PC-9 (cell line): ENCODE measurements around the gene LARP4B. TPM values are rescaled to one million over a fixed set of nuclear protein-coding genes. Genes with fewer than 3 reads are reported as not detected.
"Not testable (repeated sequence)": the region's sequence is repeated elsewhere in the genome, so short reads cannot be mapped to it uniquely, and the experiment has no call there.

Experiments used
- BruUV-seq: library from RNA; stranded (reverse); fragments of 400-500 nt; replicated peaks from 2 replicates; lab custom pipeline; 2021; lab: Mats Ljungman, UMichigan
- CTCF ChIA-PET: fragments of 300-600 bp; sonication (Branson Sonifier 250); formaldehyde crosslinking; loops from one replicate; lab custom pipeline; 2022; ENCODE audit warnings: antibody characterized with exemption; lab: Charles Lee
- POLR2A ChIA-PET: fragments of 300-600 bp; sonication (Branson Sonifier 250); formaldehyde crosslinking; loops from one replicate; lab custom pipeline; 2022; ENCODE audit warnings: antibody characterized with exemption; ENCODE audit not compliant: unreplicated experiment; lab: Charles Lee
- DNase-seq, 2 experiments: peaks; one replicate each; pipeline versions ENCODE4 v3.0.0 to v3.0.0-alpha.2; 2015 to 2022; ENCODE audit warnings: mixed read lengths in 1 of 2
- H2AFZ ChIP-seq: fragments of 200-600 bp; sonication (generic); 2 replicates; pipeline ENCODE4 v1.8.1; 2017; ENCODE audit warnings: antibody characterized with exemption
- H3F3A ChIP-seq: fragments of 200-600 bp; sonication (generic); 2 replicates; pipeline ENCODE4 v1.8.1; 2017; ENCODE audit warnings: antibody characterized with exemption, mild to moderate bottlenecking, low read depth; ENCODE audit not compliant: insufficient read depth
- H3K27ac ChIP-seq: fragments of 200-600 bp; sonication (generic); 2 replicates; pipeline ENCODE4 v1.6.1; 2016; ENCODE audit warnings: mixed run types
- H3K27me3 ChIP-seq: fragments of 200-600 bp; sonication (generic); 2 replicates; pipeline ENCODE4 v1.6.1; 2016; ENCODE audit warnings: low read depth, mixed run types; ENCODE audit not compliant: insufficient read depth
- H3K36me3 ChIP-seq: fragments of 200-600 bp; sonication (generic); 2 replicates; pipeline ENCODE4 v1.6.1; 2016; ENCODE audit warnings: low read depth, mixed run types
- H3K4me1 ChIP-seq: fragments of 200-600 bp; sonication (generic); replicated peaks from 2 replicates; pipeline ENCODE4 v1.6.1; 2016; ENCODE audit warnings: mixed run types; ENCODE audit not compliant: insufficient read depth
- H3K4me2 ChIP-seq: fragments of 200-600 bp; sonication (generic); 2 replicates; pipeline ENCODE4 v1.6.1; 2017; ENCODE audit warnings: mixed run types
- H3K4me3 ChIP-seq: fragments of 200-600 bp; sonication (generic); 2 replicates; pipeline ENCODE4 v1.6.1; 2016; ENCODE audit warnings: mixed run types
- H3K79me2 ChIP-seq: fragments of 200-600 bp; sonication (generic); 2 replicates; pipeline ENCODE4 v1.6.1; 2017; ENCODE audit warnings: low read depth, mixed run types
- H3K9me2 ChIP-seq: fragments of 200-600 bp; sonication (generic); 2 replicates; pipeline ENCODE4 v1.8.1; 2017; ENCODE audit warnings: mild to moderate bottlenecking; ENCODE audit not compliant: insufficient read depth
- H3K9me3 ChIP-seq: fragments of 200-600 bp; sonication (generic); 2 replicates; pipeline ENCODE4 v1.8.1; 2016; ENCODE audit warnings: low read depth; ENCODE audit not compliant: insufficient read depth
- H4K20me1 ChIP-seq: fragments of 200-600 bp; sonication (generic); 2 replicates; pipeline ENCODE4 v1.8.1; 2017; ENCODE audit not compliant: insufficient read depth
- CTCF ChIP-seq: fragments of 200-600 bp; sonication (generic); conservative IDR thresholded peaks from 2 replicates; pipeline ENCODE4 v1.6.1; 2017; ENCODE audit warnings: mixed run types, antibody characterized with exemption, mild to moderate bottlenecking, moderate library complexity
- EZH2 ChIP-seq: fragments of 200-600 bp; sonication (generic); IDR thresholded peaks from 2 replicates; pipeline ENCODE4 v1.8.0; 2017; ENCODE audit warnings: antibody characterized with exemption, low read depth
- intact Hi-C: fragments of 100-400 bp; cut with micrococcal nuclease; formaldehyde crosslinking; loops from one replicate; pipeline ENCODE4 v1.10.0; 2022; ENCODE audit not compliant: unreplicated experiment
- total RNA-seq: library from RNA; stranded (reverse); gene quantifications from 2 replicates; pipeline ENCODE4 v1.2.3, GENCODE V29; 2021

LARP4B gene
- total RNA-seq, 1 experiment from 2014 or later, result 93.4 TPM

GRCh38 chr10:770975-771374 lies 160.5 kb downstream of the LARP4B start:
- H2AFZ ChIP-seq, result no peak overlapping the region
- DNase-seq, result no peak
- CTCF ChIA-PET, result no interaction called here
- no peaks in the 10 kb centered on the region for H3K9me3 ChIP-seq
- TF ChIP-seq CTCF (no peak), EZH2 (no peak)
- no peak overlapping the region for H3K27ac ChIP-seq
- peaks cover 34% of the 10 kb centered on the region for H3K27me3 ChIP-seq
- no peaks in the 10 kb centered on the region for H3K4me1 ChIP-seq
- H3F3A ChIP-seq, result no peaks in the 10 kb centered on the region
- POLR2A ChIA-PET, result interaction anchor here (0.7 kb wide), 1 partner anchor 183 kb away, joined by 8 read pairs; no protein-coding TSS in a partner anchor
- no peaks in the 10 kb centered on the region for H3K36me3 ChIP-seq
- BruUV-seq, result no TSS peak
- H4K20me1 ChIP-seq, result no peaks in the 10 kb centered on the region
- H3K4me3 ChIP-seq, result no peak overlapping the region
- H3K4me2 ChIP-seq, result no peak overlapping the region
- H3K79me2 ChIP-seq, result no peaks in the 10 kb centered on the region
- intact Hi-C loops, result no loop called here
- H3K9me2 ChIP-seq, result no peaks in the 10 kb centered on the region

GRCh38 chr10:770048-770712 lies 161.3 kb downstream of the LARP4B start:
- H3K4me1 ChIP-seq, H3K9me3 ChIP-seq, DNase-seq, POLR2A ChIA-PET, H3K27ac ChIP-seq, H2AFZ ChIP-seq, H3K4me3 ChIP-seq, CTCF ChIA-PET, H4K20me1 ChIP-seq, H3F3A ChIP-seq, H3K4me2 ChIP-seq, H3K36me3 ChIP-seq, BruUV-seq, H3K79me2 ChIP-seq, H3K9me2 ChIP-seq, intact Hi-C loops: not testable (repeated sequence)
- peaks cover 27% of the 10 kb centered on the region for H3K27me3 ChIP-seq

- POLR2A ChIA-PET, result no interaction called here
- DNase-seq, result no peak
- no TSS peak for BruUV-seq
- Histone ChIP-seq H3K36me3 (no peaks in the 10 kb centered on the region), H3K9me2 (no peaks in the 10 kb centered on the region; the same call in 1 of the 2 replicates), H3K4me1 (no peaks in the 10 kb centered on the region), H3F3A (no peaks in the 10 kb centered on the region), H3K4me2 (no peak overlapping the region), H3K27me3 (peaks cover 19% of the 10 kb centered on the region), H3K4me3 (no peak overlapping the region), H2AFZ (no peak overlapping the region), H3K27ac (no peak overlapping the region), H3K79me2 (no peaks in the 10 kb centered on the region), H3K9me3 (no peaks in the 10 kb centered on the region), H4K20me1 (no peaks in the 10 kb centered on the region)
- TF ChIP-seq CTCF, result no peak
- no peak for TF ChIP-seq EZH2
- intact Hi-C loops, result no loop called here
- CTCF ChIA-PET, result interaction anchor here (0.7 kb wide), 1 partner anchor 256 kb away, joined by 4 read pairs; no protein-coding TSS in a partner anchor
These were observed 163.7 kb downstream of the LARP4B start for GRCh38 chr10:767794-768193.
